KOPT-K1 (cell line): ENCODE data around the gene TRIM7.
A peak's percentile ranks its signal among the peaks of the same experiment; 100 is the strongest.
"Not testable (repeated sequence)": the region's sequence is repeated elsewhere in the genome, so short reads cannot be mapped to it uniquely, and the experiment has no call there.

ENCODE experiments used
- H3K27ac ChIP-seq: fragments of 200-600 bp; sonication (generic); 2 replicates; pipeline ENCODE4 v1.5.1; 2016; ENCODE audit warnings: antibody characterized with exemption, mild to moderate bottlenecking, low read depth, low read length; ENCODE audit not compliant: poor library complexity, severe bottlenecking
- H3K36me3 ChIP-seq: fragments of 200-600 bp; sonication (generic); 2 replicates; pipeline ENCODE4 v1.5.1; 2017; ENCODE audit warnings: antibody characterized with exemption, mild to moderate bottlenecking, low read length, moderate library complexity; ENCODE audit not compliant: insufficient read depth
- H3K9me3 ChIP-seq: fragments of 200-600 bp; sonication (generic); 2 replicates; pipeline ENCODE4 v1.5.1; 2017; ENCODE audit warnings: antibody characterized with exemption, low read length, mild to moderate bottlenecking; ENCODE audit not compliant: insufficient read depth, poor library complexity, severe bottlenecking

Gene TRIM7

DNA sequence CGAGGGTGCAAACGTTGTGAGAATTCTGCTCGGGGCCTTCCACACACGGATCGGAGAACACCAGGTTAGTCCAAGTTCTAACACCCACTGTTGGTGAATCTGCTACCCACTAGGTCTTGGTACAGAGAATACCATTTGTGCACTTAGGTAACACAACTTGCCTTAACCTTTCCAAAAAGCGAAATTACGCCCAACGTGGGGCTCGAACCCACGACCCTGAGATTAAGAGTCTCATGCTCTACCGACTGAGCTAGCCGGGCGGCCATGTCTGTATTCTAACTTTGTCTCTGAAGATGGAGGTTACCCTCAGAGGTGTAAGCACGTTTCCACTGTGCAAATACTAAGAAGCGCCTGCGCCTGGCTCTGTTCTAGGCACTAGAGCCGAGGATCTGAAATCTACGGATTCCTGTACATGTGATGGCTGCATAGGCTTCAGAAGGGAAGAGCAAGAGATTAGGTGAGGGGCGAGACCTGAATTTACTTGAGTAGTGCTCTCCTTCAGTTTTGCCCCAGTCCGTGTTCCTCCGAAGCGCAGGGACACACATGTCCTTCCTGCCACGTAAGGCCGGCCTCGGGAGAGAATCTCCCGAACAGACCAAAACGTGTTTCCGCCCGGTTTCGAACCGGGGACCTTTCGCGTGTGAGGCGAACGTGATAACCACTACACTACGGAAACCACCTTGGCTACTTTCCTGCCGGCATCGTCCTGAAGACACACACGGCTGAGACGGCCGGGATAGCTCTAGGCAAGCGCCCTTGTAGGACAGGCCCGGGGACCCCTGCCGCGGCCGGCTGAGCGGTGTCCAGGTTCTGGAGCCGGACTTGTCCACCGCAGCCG, 17.0 kb upstream of the TRIM7 start:
- 0 out of 2 replicates have a peak, but pooled peaks cover 8% of the 10 kb centered on the region for H3K36me3 ChIP-seq
- H3K27ac ChIP-seq = peak overlapping the region; percentile 93
- H3K9me3 ChIP-seq = no peaks in the 10 kb centered on the region

DNA sequence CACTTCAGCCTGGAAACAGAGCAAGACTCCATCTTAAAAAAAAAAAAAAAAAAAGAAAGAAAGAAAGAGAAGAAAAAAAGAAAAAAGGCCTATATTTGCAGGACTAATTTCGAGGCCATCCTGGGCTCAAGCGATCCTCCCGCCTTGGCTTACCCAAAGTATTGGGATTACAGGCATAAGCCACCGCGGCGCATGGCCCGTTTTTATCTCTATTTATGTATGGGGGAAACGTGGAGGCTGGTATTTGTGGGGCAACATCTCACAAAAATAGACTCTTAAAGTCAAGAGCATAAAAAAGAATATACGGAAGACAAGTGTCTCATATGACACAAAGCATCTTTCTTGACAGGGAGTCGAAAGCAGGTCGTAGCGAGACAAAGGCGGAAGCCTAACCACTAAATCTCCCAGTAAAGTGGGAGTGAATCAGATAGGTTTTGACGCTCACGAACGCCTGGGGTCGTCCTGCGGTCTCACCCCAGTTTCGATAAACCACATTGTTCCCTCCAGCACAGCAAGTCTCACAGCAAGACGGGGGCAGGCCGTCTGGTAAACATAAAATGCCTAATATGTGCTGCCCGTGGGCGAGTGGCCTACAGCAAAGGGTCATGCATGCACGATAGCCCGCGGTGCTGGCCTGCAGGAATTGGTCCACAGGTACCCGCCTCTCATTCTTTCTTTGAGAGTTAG, 16.3 kb upstream of the TRIM7 start:
- Histone ChIP-seq H3K36me3 (0 out of 2 replicates have a peak, but pooled peaks cover under 1% of the 10 kb centered on the region), H3K27ac (peak overlapping the region; percentile 93), H3K9me3 (no peaks in the 10 kb centered on the region)

DNA sequence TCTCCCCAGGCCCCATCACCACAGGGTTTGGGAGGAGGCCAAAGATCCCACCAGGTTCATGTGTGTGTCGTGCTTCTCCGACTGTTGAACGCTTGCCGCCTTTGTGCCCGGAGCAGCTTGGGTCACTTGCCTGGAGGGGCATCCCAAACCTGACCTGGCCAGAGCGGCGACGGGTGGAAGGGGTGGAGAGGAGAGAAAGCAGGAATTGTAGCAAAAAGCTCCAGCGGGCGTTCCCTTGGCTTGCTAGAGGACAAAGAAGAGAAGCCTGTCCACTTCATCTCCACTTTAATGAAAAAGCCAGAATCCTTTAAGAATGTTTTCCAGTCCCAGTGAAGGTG, 15.2 kb upstream of the TRIM7 start:
- Histone ChIP-seq H3K36me3 (no peaks in the 10 kb centered on the region), H3K27ac (no peak overlapping the region), H3K9me3 (no peaks in the 10 kb centered on the region)

DNA sequence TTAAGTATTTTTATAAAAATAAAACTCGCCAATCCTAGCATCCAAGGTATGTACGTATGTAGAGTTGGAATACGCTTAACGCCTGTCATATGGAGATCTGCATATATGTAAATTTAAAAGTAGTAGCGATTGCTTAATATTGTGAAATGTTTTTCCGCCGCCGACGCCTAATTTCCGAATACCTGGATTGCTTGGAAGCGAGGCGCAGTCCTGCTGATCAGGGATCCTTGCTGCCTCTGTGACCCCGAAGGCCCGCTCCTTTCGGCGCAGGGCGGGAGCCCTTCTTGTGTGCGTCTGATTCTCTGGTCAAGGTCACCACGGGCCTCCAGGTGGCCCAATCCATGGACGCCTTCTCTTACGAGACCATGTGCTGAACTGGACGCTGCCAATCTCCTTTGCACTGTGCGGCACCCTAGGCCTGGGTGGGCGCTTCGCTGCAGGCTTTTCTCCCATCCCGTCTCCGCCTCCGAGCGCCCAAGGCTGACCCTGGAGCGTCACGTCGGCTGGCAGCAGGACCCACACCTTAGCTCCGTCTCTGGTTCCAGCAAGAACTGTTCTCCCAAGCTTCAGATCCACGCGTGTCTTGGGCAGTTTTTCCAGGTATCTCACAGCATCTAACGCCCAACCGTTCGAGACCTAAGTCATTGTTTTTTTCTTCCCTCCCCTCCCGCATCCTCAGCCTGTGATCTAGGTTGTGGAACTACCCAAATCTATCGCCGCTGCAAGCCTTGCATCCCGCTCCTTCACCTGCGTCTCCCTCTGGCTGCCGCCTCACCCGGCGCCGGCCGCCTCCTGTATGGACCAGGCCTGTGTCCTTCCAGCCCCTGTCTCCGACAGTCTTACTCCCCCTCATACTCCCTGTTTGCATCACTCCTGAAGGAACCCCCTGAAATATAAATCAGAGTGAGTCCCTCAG, 14.5 kb upstream of the TRIM7 start:
- Histone ChIP-seq H3K9me3 (no peaks in the 10 kb centered on the region), H3K27ac (no peak overlapping the region), H3K36me3 (no peaks in the 10 kb centered on the region)

DNA sequence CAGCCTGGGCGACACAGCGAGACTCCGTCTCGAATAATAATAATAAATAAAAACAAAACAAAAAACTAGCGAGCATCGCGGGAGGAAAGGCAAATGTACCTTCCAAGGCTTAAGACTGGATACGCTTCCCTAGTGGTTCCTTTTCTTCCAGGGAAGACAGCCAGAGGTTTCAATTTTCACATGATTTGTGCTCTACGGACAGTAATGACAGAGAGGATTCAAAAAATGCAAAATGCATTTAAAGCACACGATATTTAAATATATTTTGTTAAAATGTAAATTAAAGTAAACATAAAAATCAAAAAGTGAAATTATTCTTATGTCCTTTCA, 13.8 kb upstream of the TRIM7 start:
- Histone ChIP-seq H3K36me3 (no peaks in the 10 kb centered on the region), H3K9me3 (no peaks in the 10 kb centered on the region), H3K27ac (no peak overlapping the region)

DNA sequence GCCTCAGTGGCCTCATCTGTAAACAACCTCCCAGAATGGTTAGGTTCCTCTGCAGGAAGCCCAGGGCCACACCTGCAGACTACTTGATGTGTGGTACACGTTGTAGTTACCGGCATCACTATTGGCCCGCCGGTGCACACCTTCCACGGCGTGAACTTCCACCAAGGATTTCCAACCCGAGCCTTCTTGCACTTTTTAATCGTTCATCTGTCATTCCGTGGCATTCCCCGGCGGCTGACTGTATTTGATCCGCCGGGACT, 12.7 kb upstream of the TRIM7 start:
- H3K36me3 ChIP-seq = no peaks in the 10 kb centered on the region
- peak overlapping the region; percentile 3 for H3K27ac ChIP-seq

DNA sequence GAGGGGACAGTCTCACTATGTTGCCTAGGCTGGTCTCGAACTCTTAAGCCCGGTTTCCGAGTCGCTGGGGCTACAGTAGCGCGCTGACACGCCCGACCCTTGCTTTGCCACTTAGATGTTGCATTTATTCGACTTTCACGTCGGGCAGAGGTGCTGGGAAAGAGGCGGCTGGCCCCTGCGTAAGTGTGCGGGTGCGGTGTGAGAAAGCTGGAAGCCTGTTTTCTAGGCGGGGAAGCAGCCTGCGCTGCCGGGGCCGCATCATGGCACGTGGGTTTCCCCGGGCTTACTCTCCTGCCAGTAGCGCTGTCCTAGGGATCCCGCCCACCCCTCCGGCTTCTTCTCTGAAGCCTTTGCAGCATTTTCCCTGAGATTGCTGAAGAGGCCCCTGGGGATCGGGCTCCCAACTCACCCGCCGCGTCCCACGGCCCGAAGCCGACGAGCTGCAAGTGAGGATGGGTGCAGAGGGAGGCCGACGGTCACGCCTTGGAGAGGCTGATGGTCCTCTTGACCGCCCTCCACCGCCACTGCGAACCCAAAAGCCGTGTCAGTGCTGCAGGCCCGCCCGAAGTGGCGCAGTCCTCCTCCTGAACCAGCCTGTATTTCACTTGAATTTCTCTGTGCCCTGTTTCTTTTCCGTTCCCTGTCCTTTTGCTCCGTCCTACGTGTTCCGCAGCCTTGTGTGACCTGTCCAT, 12.3 kb upstream of the TRIM7 start:
- Histone ChIP-seq H3K27ac (peak overlapping the region; percentile 3), H3K36me3 (no peaks in the 10 kb centered on the region), H3K9me3 (no peaks in the 10 kb centered on the region)

More for the DNA sequence above, 12.7 kb upstream of the TRIM7 start:
- H3K9me3 ChIP-seq = no peaks in the 10 kb centered on the region

DNA sequence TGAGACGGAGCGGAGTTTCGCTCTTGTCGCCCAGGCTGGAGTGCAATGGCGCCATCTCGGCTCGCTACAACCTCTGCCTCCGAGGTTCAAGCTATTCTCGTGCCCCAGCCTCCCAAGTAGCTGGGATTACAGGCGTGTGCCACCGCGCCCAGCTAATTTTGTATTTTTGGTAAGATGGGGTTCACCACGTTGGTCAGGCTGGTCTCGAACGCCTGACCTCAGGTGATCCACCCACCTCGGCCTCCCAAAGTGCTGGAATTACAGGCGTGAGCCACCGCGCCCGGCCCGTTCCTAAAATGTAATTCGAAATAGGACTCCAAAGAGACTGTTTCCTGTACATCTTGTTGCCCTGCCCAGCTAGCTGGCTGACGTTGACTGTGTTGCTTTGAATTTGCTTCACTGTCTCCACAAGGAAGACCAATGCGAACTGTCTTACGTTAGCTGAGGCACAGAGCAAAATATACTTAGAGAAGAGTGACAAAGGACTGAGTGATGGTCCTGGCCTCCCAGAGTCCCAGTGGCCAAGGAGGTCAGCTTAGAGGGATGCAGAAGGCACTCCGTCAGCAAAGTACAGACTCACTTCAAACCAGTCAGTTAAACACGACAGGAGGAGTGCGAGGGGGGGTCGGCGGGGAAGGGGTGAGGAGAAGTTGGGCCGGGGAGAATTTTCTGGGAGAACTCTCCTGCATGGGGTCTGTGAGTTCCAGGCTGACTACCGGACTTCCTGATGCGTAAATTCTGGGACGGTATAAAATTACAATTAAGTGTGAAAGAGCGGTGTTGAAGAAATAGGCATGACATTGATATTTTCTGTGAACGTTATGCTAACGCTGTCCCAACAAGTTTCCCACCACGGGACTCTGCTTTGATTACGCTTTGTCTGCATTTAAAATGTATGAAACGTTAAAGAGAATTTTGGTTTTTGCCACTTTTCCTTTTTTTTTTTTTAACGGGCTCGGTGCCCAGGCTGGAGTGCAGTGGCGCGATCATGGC, 11.3 kb upstream of the TRIM7 start:
- H3K27ac ChIP-seq = peak overlapping the region; percentile 23
- H3K36me3 ChIP-seq = no peaks in the 10 kb centered on the region
- H3K9me3 ChIP-seq = no peaks in the 10 kb centered on the region

DNA sequence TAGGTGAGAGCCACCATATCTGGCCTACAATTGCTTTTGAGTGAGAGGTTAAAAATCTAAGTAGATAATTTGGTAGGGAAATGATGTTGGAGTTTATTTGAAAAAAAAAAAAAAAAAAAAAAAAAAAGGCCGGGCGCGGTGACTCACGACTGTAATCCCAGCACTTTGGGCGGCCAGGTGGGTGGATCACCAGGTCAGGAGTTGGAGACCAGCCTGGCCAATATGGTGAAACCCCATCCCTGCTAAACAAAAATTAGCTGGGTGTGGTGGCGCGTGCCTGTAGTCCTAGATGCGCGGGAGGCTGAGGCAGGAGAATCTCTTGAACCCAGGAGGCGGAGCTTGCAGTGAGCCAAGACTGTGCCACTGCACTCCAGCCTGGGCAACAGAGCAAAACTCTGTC, 9.3 kb upstream of the TRIM7 start:
- H3K36me3 ChIP-seq, H3K9me3 ChIP-seq, H3K27ac ChIP-seq: not testable (repeated sequence)

DNA sequence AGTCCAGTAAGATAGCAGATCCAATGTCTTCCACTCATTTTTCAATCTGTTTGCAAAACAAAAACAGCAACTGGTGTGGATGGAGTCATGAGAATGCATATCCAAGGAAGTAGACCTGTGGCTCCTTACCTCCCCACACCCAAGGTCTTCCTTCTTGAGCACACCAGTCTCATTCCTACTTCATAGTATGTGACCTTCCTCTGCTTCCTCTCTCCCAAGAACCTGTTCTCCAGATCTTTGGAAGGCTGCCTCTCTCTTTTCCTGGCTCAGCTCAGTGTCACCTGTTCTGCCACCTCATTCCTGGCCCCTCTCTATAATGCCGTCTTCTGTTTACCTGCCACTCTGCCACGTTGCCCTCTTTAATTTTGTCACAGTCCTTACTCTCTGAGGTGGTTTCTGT, 7.9 kb upstream of the TRIM7 start:
- Histone ChIP-seq H3K9me3 (peaks cover 7% of the 10 kb centered on the region), H3K36me3 (no peaks in the 10 kb centered on the region), H3K27ac (no peak overlapping the region)

DNA sequence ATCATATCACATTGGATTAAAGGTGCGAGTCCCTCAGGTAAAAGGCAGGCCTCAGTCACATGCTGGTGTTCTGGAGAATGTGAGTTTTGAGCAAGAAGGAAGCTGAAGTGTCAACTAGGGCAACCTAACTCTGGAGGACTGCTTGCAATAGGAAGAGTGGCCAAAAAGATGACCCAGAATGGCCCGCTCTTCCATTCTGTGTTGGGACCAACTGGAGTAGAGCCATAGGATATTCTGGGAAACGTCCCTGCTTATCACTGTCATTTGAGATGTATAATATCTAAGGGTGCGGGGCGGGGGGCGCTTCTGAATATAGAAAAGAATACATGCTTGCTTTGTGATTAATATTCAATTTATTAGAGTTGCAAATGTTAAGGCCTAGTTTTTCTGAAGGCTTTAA, 7.1 kb upstream of the TRIM7 start:
- H3K9me3 ChIP-seq = peaks cover 15% of the 10 kb centered on the region
- H3K27ac ChIP-seq = no peak overlapping the region
- no peaks in the 10 kb centered on the region for H3K36me3 ChIP-seq

DNA sequence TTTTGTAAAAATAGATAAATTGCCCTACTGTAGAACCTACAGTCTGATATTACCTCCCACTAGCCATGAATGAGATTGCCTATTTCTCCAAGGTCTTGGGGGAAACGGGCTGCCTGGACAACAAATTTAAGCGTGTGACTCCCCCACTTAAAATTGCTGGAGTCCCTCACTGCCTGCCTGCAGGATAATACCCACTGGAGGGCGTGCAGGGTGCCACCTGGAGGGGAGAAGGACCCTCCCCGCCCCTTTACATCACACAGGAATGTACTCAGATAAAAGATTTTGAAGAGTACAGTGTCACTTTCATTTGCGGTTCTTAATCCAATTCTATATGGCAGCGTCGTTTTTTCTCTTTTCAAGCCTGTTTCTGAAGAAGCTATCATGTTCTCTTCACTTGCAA, 6.2 kb upstream of the TRIM7 start:
- Histone ChIP-seq H3K27ac (no peak overlapping the region), H3K9me3 (peaks cover 20% of the 10 kb centered on the region), H3K36me3 (no peaks in the 10 kb centered on the region)

DNA sequence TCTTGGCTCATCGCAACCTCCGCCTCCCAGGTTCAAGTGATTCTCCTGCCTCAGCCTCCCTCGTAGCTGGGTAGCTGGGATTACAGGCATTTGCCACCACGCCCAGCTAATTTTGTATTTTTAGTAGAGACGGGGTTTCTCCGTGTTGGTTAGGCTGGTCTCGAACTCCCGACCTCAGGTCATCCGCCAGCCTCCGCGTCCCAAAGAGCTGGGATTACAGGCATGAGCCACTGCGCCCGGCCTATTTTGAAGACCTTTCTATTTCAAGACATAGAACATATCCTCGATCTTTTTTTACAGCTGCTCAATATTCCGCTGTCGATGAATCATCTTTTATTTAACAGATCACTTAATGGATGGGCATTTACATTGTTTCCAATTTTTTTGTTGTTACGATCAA, 5.7 kb upstream of the TRIM7 start:
- H3K36me3 ChIP-seq = not testable (repeated sequence)
- H3K9me3 ChIP-seq = peaks cover 20% of the 10 kb centered on the region

DNA sequence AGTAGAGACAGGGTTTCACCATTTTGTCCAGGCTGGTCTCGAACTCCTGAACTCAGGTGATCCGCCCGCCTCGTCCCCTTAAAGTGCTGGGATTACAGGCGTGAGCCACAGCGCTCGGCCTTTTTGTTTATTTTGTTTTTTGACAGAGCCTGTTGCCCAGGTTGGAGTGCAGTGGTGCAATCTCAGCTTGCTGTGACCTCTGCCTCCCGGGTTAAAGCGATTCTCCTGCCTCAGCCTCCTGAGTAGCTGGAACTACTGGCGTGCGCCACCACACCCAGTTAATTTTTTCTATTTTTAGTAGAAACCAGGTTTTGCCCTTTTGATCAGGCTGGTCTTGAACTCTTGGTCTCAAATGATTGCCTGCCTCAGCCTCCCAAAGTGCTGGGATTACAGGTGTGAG, 5.2 kb upstream of the TRIM7 start:
- H3K9me3 ChIP-seq = peaks cover 20% of the 10 kb centered on the region
- H3K27ac ChIP-seq, H3K36me3 ChIP-seq: not testable (repeated sequence)

More for the DNA sequence above, 5.7 kb upstream of the TRIM7 start:
- H3K27ac ChIP-seq = not testable (repeated sequence)
